Astrocyte (in vitro differentiated cells and primary cell): Measurements from ENCODE around the gene SREBF2. TPM values are rescaled to one million over a fixed set of nuclear protein-coding genes. Genes with fewer than 3 reads are reported as not detected.

Experiments used
- DNase-seq: peaks from one replicate; pipeline ENCODE4 v3.0.0-alpha.2; 2010; ENCODE audit warnings: low read depth
- FAIRE-seq: peaks from 2 replicates; lab custom pipeline; 2011; peaks lifted over from hg19 to GRCh38; lab: Jason Lieb, UNC
- H2AFZ ChIP-seq: 2 replicates; pipeline ENCODE4 v1.6.0; 2012; ENCODE audit warnings: low read depth, low read length, inconsistent platforms
- H3K27ac ChIP-seq: 2 replicates; pipeline ENCODE4 v1.5.1; 2011; ENCODE audit warnings: low read depth, low read length, inconsistent platforms
- H3K27me3 ChIP-seq: 2 replicates; pipeline ENCODE4 v1.6.0; 2011; ENCODE audit warnings: low read length, inconsistent platforms; ENCODE audit not compliant: insufficient read depth
- H3K36me3 ChIP-seq: 2 replicates; pipeline ENCODE4 v1.5.1; 2011; ENCODE audit warnings: low read length, inconsistent platforms; ENCODE audit not compliant: insufficient read depth
- H3K4me1 ChIP-seq: 2 replicates; pipeline ENCODE4 v1.5.1; 2011; ENCODE audit warnings: low read length, inconsistent platforms; ENCODE audit not compliant: insufficient read depth
- H3K4me2 ChIP-seq: 2 replicates; pipeline ENCODE4 v1.6.0; 2012; ENCODE audit warnings: low read length, inconsistent platforms
- H3K4me3 ChIP-seq: 2 replicates; pipeline ENCODE4 v1.5.1; 2011; ENCODE audit warnings: low read depth, mild to moderate bottlenecking, low read length, inconsistent platforms; ENCODE audit not compliant: insufficient read depth
- H3K79me2 ChIP-seq: 2 replicates; pipeline ENCODE4 v1.6.0; 2012; ENCODE audit warnings: mild to moderate bottlenecking, low read length, inconsistent platforms; ENCODE audit not compliant: insufficient read depth
- H3K9ac ChIP-seq: 2 replicates; pipeline ENCODE4 v1.6.0; 2012; ENCODE audit warnings: mild to moderate bottlenecking, low read length, inconsistent platforms
- H3K9me3 ChIP-seq: 2 replicates; pipeline ENCODE4 v1.5.1; 2012; ENCODE audit warnings: low read depth, mild to moderate bottlenecking, low read length, inconsistent platforms; ENCODE audit not compliant: insufficient read depth
- H4K20me1 ChIP-seq: 2 replicates; pipeline ENCODE4 v1.6.0; 2012; ENCODE audit warnings: low read length, inconsistent platforms; ENCODE audit not compliant: insufficient read depth
- H3K27ac Mint-ChIP-seq: one replicate; pipeline ENCODE4 v1.8.0; 2021; ENCODE audit warnings: mild to moderate bottlenecking, mixed read lengths; ENCODE audit not compliant: unreplicated experiment
- H3K27me3 Mint-ChIP-seq: one replicate; pipeline ENCODE4 v1.8.0; 2021; ENCODE audit warnings: low read depth, mixed read lengths; ENCODE audit not compliant: unreplicated experiment
- H3K36me3 Mint-ChIP-seq: one replicate; pipeline ENCODE4 v1.8.0; 2021; ENCODE audit warnings: low read depth, mixed read lengths; ENCODE audit not compliant: unreplicated experiment
- H3K4me1 Mint-ChIP-seq: one replicate; pipeline ENCODE4 v1.8.0; 2021; ENCODE audit warnings: low read depth, mixed read lengths; ENCODE audit not compliant: unreplicated experiment
- H3K4me3 Mint-ChIP-seq: one replicate; pipeline ENCODE4 v1.8.0; 2021; ENCODE audit warnings: mild to moderate bottlenecking, moderate library complexity, mixed read lengths; ENCODE audit not compliant: unreplicated experiment
- H3K9me3 Mint-ChIP-seq: one replicate; pipeline ENCODE4 v1.8.0; 2021; ENCODE audit warnings: mild to moderate bottlenecking, mixed read lengths; ENCODE audit not compliant: unreplicated experiment
- CTCF ChIP-seq: IDR thresholded peaks from 2 replicates; pipeline ENCODE4 v1.5.1; 2011; ENCODE audit warnings: low read depth, mild to moderate bottlenecking, inconsistent platforms, low read length, moderate library complexity; ENCODE audit not compliant: insufficient read depth
- EZH2 ChIP-seq: IDR thresholded peaks from 2 replicates; pipeline ENCODE4 v1.6.1; 2012; ENCODE audit warnings: mild to moderate bottlenecking, low read length, inconsistent platforms; ENCODE audit not compliant: insufficient read depth
- total RNA-seq: library from RNA; stranded (reverse); gene quantifications from 2 replicates; pipeline ENCODE4 v1.2.1, GENCODE V29; 2021

Gene SREBF2
- total RNA-seq, 1 donor from 2014 or later = 83.9 TPM

DNA sequence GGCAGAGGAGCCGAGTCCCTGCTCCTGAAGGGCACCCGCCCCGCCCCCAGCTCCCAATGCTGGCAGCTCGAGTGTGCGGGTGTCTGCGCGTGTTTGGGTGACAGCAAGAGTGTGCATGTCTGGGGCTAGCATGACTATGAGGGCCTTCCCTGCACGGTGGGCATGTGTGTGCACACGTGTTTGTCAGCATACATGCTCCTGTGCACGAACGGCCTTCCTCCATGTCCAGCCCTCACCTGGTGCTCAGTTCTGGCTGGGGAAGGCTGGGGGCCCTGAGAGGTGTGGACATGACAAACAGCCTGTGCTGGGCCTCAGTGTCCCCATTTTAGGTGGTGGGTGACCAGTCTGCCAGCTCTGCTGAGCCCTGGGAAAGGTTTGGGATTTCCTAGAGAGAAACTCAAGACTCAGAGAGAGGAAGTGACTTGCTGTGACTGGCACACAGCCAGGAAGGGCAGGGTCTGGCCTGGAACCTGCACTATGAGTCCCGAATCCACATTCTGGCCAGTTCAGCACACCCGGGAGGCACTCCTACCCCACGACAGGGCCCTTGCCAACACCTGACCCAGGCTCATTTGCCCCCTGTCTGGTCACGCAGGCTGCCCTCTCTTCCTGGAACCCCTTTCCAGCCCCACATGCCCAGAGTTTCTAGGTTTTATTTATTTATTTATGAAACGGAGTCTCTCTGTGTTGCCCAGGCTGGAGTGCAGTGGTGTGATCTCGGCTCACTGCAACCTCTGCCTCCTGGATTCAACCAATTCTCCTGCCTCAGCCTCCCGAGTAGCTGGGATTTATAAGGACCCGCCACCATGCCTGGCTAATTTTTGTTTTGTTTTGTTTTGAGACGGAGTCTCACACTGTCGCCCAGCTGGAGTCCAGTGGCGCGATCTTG is 85.2 kb downstream of the SREBF2 start:
- Histone ChIP-seq H2AFZ (no peak overlapping the region), H4K20me1 (peaks cover 11% of the 10 kb centered on the region), H3K4me2 (peak overlapping the region; percentile 36), H3K36me3 (no peaks in the 10 kb centered on the region), H3K9me3 (no peaks in the 10 kb centered on the region), H3K4me1 (peaks cover 11% of the 10 kb centered on the region), H3K9ac (no peak overlapping the region), H3K27ac (no peak overlapping the region), H3K79me2 (no peaks in the 10 kb centered on the region), H3K27me3 (peaks cover 29% of the 10 kb centered on the region), H3K4me3 (no peak overlapping the region)
- no peak for TF ChIP-seq CTCF
- TF ChIP-seq EZH2 = peak; percentile 3
- DNase-seq (peak; percentile 29), FAIRE-seq (no peak)
- Mint-ChIP-seq H3K4me3 (no peak overlapping the region), H3K9me3 (no peaks in the 10 kb centered on the region), H3K36me3 (no peaks in the 10 kb centered on the region), H3K27me3 (peaks cover 37% of the 10 kb centered on the region), H3K27ac (no peak overlapping the region), H3K4me1 (peaks cover 5% of the 10 kb centered on the region)

GRCh38 chr22:41919357-41920224 is 86.7 kb downstream of the SREBF2 start:
- Mint-ChIP-seq H3K36me3 (no peaks in the 10 kb centered on the region), H3K4me3 (peak overlapping the region; percentile 62), H3K27ac (no peak overlapping the region), H3K9me3 (no peaks in the 10 kb centered on the region), H3K27me3 (peaks cover 37% of the 10 kb centered on the region), H3K4me1 (peaks cover 5% of the 10 kb centered on the region)
- Histone ChIP-seq H3K4me2 (peak overlapping the region; percentile 87), H3K36me3 (no peaks in the 10 kb centered on the region), H3K27ac (no peak overlapping the region), H3K4me1 (peaks cover 11% of the 10 kb centered on the region), H3K4me3 (peak overlapping the region; percentile 51), H4K20me1 (peaks cover 8% of the 10 kb centered on the region), H3K27me3 (peaks cover 25% of the 10 kb centered on the region), H2AFZ (peak overlapping the region; percentile 82), H3K9me3 (no peaks in the 10 kb centered on the region), H3K79me2 (no peaks in the 10 kb centered on the region), H3K9ac (peak overlapping the region; percentile 3)
- FAIRE-seq (no peak), DNase-seq (no peak)
- no peak for TF ChIP-seq CTCF
- no peak for TF ChIP-seq EZH2
